ENCODE measurements around the gene NPBWR2.

Gene NPBWR2

DNA sequence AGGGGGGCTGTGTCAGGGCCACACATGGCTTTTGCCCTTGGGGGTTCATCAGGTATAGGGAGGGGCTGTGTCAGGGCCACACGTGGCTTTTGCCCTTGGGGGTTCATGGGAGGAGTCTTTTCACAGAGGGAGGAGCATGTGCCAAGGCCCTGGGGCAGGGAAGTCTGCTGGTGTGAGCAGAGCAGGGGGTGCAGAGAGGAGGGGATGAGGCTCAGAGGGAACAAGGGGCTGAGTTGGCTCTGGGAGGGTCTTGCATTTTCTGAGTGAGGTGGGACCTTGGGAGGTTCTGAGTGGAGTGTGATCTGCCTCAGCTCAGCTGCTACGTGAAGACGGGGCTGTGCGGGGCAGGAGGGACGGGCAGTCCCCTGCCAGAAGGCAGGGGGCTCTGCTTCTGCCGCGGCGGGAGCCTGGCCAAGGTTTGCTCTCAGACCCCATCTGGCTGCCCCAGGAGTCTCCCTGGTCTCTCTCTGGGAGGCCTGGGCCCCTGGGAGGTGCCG lies 51.9 kb downstream of the NPBWR2 start:
- H3K4me3 ChIP-seq (ENCODE audit: low read depth, low read length) = no peak overlapping the region
- TF ChIP-seq, protein P1, sequence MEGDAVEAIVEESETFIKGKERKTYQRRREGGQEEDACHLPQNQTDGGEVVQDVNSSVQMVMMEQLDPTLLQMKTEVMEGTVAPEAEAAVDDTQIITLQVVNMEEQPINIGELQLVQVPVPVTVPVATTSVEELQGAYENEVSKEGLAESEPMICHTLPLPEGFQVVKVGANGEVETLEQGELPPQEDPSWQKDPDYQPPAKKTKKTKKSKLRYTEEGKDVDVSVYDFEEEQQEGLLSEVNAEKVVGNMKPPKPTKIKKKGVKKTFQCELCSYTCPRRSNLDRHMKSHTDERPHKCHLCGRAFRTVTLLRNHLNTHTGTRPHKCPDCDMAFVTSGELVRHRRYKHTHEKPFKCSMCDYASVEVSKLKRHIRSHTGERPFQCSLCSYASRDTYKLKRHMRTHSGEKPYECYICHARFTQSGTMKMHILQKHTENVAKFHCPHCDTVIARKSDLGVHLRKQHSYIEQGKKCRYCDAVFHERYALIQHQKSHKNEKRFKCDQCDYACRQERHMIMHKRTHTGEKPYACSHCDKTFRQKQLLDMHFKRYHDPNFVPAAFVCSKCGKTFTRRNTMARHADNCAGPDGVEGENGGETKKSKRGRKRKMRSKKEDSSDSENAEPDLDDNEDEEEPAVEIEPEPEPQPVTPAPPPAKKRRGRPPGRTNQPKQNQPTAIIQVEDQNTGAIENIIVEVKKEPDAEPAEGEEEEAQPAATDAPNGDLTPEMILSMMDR (IDR thresholded peaks at IDR 0.05; ENCODE audit: insufficient read depth, low read depth, low read length, missing control alignments) = no peak
- DNase-seq (ENCODE audit: low read depth) = no peak

DNA sequence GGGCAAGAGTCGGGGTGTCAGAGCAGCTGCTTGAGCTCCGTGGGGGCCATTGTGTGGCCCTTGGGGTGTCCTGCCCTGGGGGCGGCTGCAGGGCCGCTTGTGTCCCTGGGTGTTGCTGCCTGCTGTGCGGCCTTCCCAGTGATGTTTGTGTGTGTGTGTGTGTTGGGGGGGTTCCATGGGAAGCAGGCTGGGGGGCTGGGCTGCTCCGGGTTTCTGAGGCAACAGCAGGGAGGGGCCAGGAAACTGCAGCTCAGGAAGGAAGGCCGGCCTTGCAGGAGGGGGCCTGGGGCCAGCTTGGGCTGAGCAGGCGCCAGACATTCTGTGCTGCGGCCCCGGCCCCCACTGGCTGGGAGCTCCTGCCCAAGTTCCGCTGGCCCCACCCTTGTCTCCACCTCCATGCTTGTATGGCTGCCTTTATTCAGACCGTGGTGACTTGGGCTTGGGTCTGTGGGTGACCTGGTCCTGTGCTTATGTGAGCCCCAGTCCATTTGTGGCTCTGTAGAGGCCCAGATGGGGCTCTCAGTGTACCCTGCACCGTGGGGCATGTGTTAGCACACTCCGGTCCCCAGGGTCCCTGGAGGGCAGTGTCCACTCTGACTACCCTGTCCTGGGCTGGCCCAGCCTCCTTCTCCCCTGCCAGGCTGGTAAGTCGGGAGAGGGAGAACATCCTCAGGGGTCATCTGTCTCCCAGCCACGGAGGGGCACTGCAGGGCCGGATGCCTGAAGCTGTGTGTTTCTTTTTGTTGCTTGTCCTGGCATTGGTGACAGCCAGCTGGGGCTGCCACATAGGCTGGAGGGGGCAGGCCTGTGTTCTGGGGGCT lies 53.3 kb downstream of the NPBWR2 start:
- DNase-seq (ENCODE audit: low read depth) = no peak
- TF ChIP-seq, protein P1 (IDR thresholded peaks at IDR 0.05; ENCODE audit: insufficient read depth, low read depth, low read length, missing control alignments) = peak; percentile 21
- H3K4me3 ChIP-seq (ENCODE audit: low read depth, low read length) = no peak overlapping the region

Data from GM12865 (cell line).